DOHH2 (cell line): Measurements from ENCODE around the gene A4GALT.

Experiments used
- H3F3A ChIP-seq: fragments of 200-600 bp; sonication (generic), shearing (Covaris generic); 2 replicates; pipeline ENCODE4 v1.6.0; 2016; ENCODE audit warnings: antibody characterized with exemption, mild to moderate bottlenecking; ENCODE audit not compliant: control insufficient read depth, insufficient read depth
- H3K27ac ChIP-seq: fragments of 200-600 bp; sonication (generic); 2 replicates; pipeline ENCODE4 v1.5.1; 2014; ENCODE audit warnings: low read depth, mild to moderate bottlenecking, low read length, moderate library complexity
- H3K27me3 ChIP-seq: fragments of 200-600 bp; sonication (generic); 2 replicates; pipeline ENCODE4 v1.6.1; 2014; ENCODE audit warnings: mild to moderate bottlenecking, low read length, mixed read lengths; ENCODE audit not compliant: control insufficient read depth
- H3K36me3 ChIP-seq: fragments of 200-600 bp; sonication (generic); 2 replicates; pipeline ENCODE4 v1.6.1; 2014; ENCODE audit warnings: mild to moderate bottlenecking, low read length, moderate library complexity, mixed read lengths; ENCODE audit not compliant: control insufficient read depth
- H3K4me1 ChIP-seq: fragments of 200-600 bp; sonication (generic); 2 replicates; pipeline ENCODE4 v1.6.1; 2014; ENCODE audit warnings: mild to moderate bottlenecking, low read length, mixed read lengths; ENCODE audit not compliant: control insufficient read depth
- H3K4me2 ChIP-seq: fragments of 200-600 bp; sonication (generic); 2 replicates; pipeline ENCODE4 v1.6.0; 2014; ENCODE audit warnings: mild to moderate bottlenecking, low read length, moderate library complexity
- H3K4me3 ChIP-seq: fragments of 200-600 bp; sonication (generic); 2 replicates; pipeline ENCODE4 v1.5.1; 2014; ENCODE audit warnings: mild to moderate bottlenecking, low read length, mixed read lengths
- H3K79me2 ChIP-seq: fragments of 200-600 bp; sonication (generic); 2 replicates; pipeline ENCODE4 v1.6.1; 2014; ENCODE audit warnings: mild to moderate bottlenecking, low read length, mixed read lengths; ENCODE audit not compliant: control insufficient read depth
- H3K9me2 ChIP-seq: fragments of 200-600 bp; sonication (generic); replicated peaks from 2 replicates; pipeline ENCODE4 v1.6.1; 2014; ENCODE audit warnings: mild to moderate bottlenecking, low read length, mixed read lengths; ENCODE audit not compliant: control insufficient read depth
- H3K9me3 ChIP-seq: fragments of 200-600 bp; sonication (generic); 2 replicates; pipeline ENCODE4 v1.6.1; 2014; ENCODE audit warnings: antibody characterized with exemption, low read length, mixed read lengths; ENCODE audit not compliant: control insufficient read depth, insufficient read depth
- H4K20me1 ChIP-seq: fragments of 200-600 bp; sonication (generic); 2 replicates; pipeline ENCODE4 v1.6.0; 2014; ENCODE audit warnings: low read depth, mild to moderate bottlenecking, antibody characterized with exemption, low read length, moderate library complexity; ENCODE audit not compliant: control insufficient read depth, insufficient read depth
- CTCF ChIP-seq: fragments of 200-600 bp; sonication (generic); IDR thresholded peaks from one replicate; pipeline ENCODE4 v1.5.1; 2014; ENCODE audit warnings: antibody characterized with exemption, mild to moderate bottlenecking, low read depth, low read length; ENCODE audit not compliant: poor library complexity, severe bottlenecking
- EZH2phosphoT487 ChIP-seq: fragments of 200-600 bp; sonication (generic); IDR thresholded peaks from 2 replicates; pipeline ENCODE4 v1.6.1; 2017; ENCODE audit warnings: borderline replicate concordance, mild to moderate bottlenecking, antibody characterized with exemption, low read length, moderate library complexity, mixed read lengths

Gene A4GALT

GRCh38 chr22:42700901-42701300, 19.8 kb downstream of the A4GALT start:
- no peaks in the 10 kb centered on the region for H3K9me3 ChIP-seq
- H3K27ac ChIP-seq = no peak overlapping the region
- no peak for TF ChIP-seq EZH2phosphoT487
- TF ChIP-seq CTCF = no peak
- H3K79me2 ChIP-seq = peaks cover 62% of the 10 kb centered on the region
- no peaks in the 10 kb centered on the region for H3F3A ChIP-seq
- H3K4me1 ChIP-seq = peaks cover 23% of the 10 kb centered on the region
- H3K36me3 ChIP-seq = no peaks in the 10 kb centered on the region
- no peak overlapping the region for H3K4me3 ChIP-seq
- H3K4me2 ChIP-seq = no peak overlapping the region
- H3K27me3 ChIP-seq = no peaks in the 10 kb centered on the region
- no peaks in the 10 kb centered on the region for H4K20me1 ChIP-seq
- H3K9me2 ChIP-seq = no peaks in the 10 kb centered on the region

GRCh38 chr22:42700355-42700754, 20.3 kb downstream of the A4GALT start:
- H3F3A ChIP-seq = no peaks in the 10 kb centered on the region
- H3K36me3 ChIP-seq = 0 out of 2 replicates have a peak, but pooled peaks cover 1% of the 10 kb centered on the region
- TF ChIP-seq CTCF (no peak), EZH2phosphoT487 (no peak)
- H3K9me2 ChIP-seq = no peaks in the 10 kb centered on the region
- peaks cover 23% of the 10 kb centered on the region for H3K4me1 ChIP-seq
- H3K9me3 ChIP-seq = no peaks in the 10 kb centered on the region
- H4K20me1 ChIP-seq = no peaks in the 10 kb centered on the region
- H3K79me2 ChIP-seq = peaks cover 62% of the 10 kb centered on the region
- H3K4me2 ChIP-seq = no peak overlapping the region
- no peak overlapping the region for H3K27ac ChIP-seq
- H3K27me3 ChIP-seq = no peaks in the 10 kb centered on the region
- no peak overlapping the region for H3K4me3 ChIP-seq

- no peak overlapping the region for H3K27ac ChIP-seq
- H3K4me3 ChIP-seq = no peak overlapping the region
- no peak for TF ChIP-seq EZH2phosphoT487
- no peak for TF ChIP-seq CTCF
- H3K79me2 ChIP-seq = peaks cover 59% of the 10 kb centered on the region
- H3F3A ChIP-seq = no peaks in the 10 kb centered on the region
- no peaks in the 10 kb centered on the region for H4K20me1 ChIP-seq
- H3K36me3 ChIP-seq = peaks cover 5% of the 10 kb centered on the region; the same call in 1 of the 2 replicates
- no peaks in the 10 kb centered on the region for H3K9me3 ChIP-seq
- H3K27me3 ChIP-seq = no peaks in the 10 kb centered on the region
- no peaks in the 10 kb centered on the region for H3K9me2 ChIP-seq
- no peak overlapping the region for H3K4me2 ChIP-seq
- H3K4me1 ChIP-seq = peaks cover 22% of the 10 kb centered on the region
These were observed 20.7 kb downstream of the A4GALT start for GRCh38 chr22:42699976-42700352.
